Liver (tissue), 3 donors: ENCODE results near the gene CYBRD1.

Experiments used
- ATF3 ChIP-seq: IDR thresholded peaks from 2 replicates; pipeline ENCODE4 v1.6.1; 2016; ENCODE audit warnings: antibody characterized with exemption
- EGR1 ChIP-seq, 2 donors: IDR thresholded peaks; 2 replicates each; pipeline ENCODE4 v1.6.1; 2016 to 2018; ENCODE audit warnings: antibody characterized with exemption in 2 of 2, low read depth in 2 of 2
- FOXA1 ChIP-seq: IDR thresholded peaks from 2 replicates; pipeline ENCODE4 v1.6.1; 2016; ENCODE audit warnings: antibody characterized with exemption
- GABPA ChIP-seq, 2 donors: IDR thresholded peaks in 1 of 2; conservative IDR thresholded peaks in 1 of 2; 2 replicates each; pipeline ENCODE4 v1.6.1; 2016; ENCODE audit warnings: antibody characterized with exemption in 2 of 2, mild to moderate bottlenecking in 1 of 2, moderate library complexity in 1 of 2
- HNF4G ChIP-seq: IDR thresholded peaks from 2 replicates; pipeline ENCODE4 v1.6.1; 2016; ENCODE audit warnings: antibody characterized with exemption
- JUND ChIP-seq, 2 donors: IDR thresholded peaks; 2 replicates each; pipeline ENCODE4 v1.6.1; 2016; ENCODE audit warnings: antibody characterized with exemption in 2 of 2
- RAD21 ChIP-seq, 2 donors: IDR thresholded peaks; 2 replicates each; pipeline ENCODE4 v1.6.1; 2016; ENCODE audit warnings: antibody characterized with exemption in 2 of 2, mild to moderate bottlenecking in 2 of 2
- REST ChIP-seq: IDR thresholded peaks from 2 replicates; pipeline ENCODE4 v1.6.1; 2016; ENCODE audit warnings: antibody characterized with exemption, mild to moderate bottlenecking
- RXRA ChIP-seq, 2 donors: IDR thresholded peaks; 2 replicates each; pipeline ENCODE4 v1.6.1; 2017 to 2018; ENCODE audit warnings: antibody characterized with exemption in 2 of 2, mild to moderate bottlenecking in 1 of 2
- TAF1 ChIP-seq: conservative IDR thresholded peaks from 2 replicates; pipeline ENCODE4 v1.6.1; 2016; ENCODE audit warnings: antibody characterized with exemption, mild to moderate bottlenecking
- YY1 ChIP-seq: IDR thresholded peaks from 2 replicates; pipeline ENCODE4 v1.6.1; 2016; ENCODE audit warnings: antibody characterized with exemption, mild to moderate bottlenecking
- ZBTB33 ChIP-seq: IDR thresholded peaks from 2 replicates; pipeline ENCODE4 v1.6.1; 2016; ENCODE audit warnings: antibody characterized with exemption
- TF ChIP-seq, protein P1 (sequence below): fragments of 150-350 bp; IDR thresholded peaks from 2 replicates; pipeline ENCODE4 v1.5.1; 2017; ENCODE audit warnings: improper control_type of control experiment, low read depth, low read length; ENCODE audit not compliant: missing input control
- TF ChIP-seq, protein P2 (sequence below): IDR thresholded peaks from 2 replicates; pipeline ENCODE4 v1.6.1; 2016; ENCODE audit warnings: antibody characterized with exemption
- donor health status: healthy.
- donor health status: healthy.

DNA sequence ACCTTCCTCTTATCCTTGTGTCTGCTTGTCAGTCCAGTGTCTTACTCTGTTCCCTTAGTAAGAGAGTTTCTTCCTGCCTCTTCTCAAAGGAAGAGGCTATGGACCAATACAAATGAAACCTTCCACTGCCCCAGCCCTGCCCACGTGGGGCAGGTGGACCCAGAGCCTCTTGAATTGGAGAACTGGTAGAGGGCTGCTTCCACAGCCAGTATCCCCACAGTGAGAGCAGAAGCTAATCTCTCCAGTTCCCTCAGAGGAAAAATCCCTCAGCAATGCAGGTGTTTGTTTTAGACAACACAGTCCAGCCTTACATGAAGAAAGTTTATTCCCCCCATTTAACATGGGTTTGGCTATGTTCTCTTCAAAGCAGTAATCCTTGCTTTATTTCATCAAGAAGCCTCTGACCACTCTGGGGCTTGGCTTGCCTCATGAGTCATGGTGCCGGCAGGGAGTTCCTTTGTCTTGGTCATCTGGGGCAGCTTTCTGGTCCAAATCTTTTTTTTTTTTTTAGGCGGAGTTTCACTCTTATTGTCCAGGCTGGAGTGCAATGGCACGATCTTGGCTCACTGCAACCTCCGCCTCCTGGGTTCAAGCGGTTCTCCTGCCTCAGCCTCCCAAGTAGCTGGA is 6.5 kb upstream of the CYBRD1 start:
- TF ChIP-seq, protein P1, sequence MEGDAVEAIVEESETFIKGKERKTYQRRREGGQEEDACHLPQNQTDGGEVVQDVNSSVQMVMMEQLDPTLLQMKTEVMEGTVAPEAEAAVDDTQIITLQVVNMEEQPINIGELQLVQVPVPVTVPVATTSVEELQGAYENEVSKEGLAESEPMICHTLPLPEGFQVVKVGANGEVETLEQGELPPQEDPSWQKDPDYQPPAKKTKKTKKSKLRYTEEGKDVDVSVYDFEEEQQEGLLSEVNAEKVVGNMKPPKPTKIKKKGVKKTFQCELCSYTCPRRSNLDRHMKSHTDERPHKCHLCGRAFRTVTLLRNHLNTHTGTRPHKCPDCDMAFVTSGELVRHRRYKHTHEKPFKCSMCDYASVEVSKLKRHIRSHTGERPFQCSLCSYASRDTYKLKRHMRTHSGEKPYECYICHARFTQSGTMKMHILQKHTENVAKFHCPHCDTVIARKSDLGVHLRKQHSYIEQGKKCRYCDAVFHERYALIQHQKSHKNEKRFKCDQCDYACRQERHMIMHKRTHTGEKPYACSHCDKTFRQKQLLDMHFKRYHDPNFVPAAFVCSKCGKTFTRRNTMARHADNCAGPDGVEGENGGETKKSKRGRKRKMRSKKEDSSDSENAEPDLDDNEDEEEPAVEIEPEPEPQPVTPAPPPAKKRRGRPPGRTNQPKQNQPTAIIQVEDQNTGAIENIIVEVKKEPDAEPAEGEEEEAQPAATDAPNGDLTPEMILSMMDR: no peak
- TF ChIP-seq GABPA (IDR thresholded peaks at IDR 0.05 in 1 of 2, conservative IDR thresholded peaks at IDR 0.05 in 1 of 2) (no peak), REST (no peak), RAD21 (IDR thresholded peaks at IDR 0.05) (no peak), FOXA1 (no peak), JUND (IDR thresholded peaks at IDR 0.05) (no peak), HNF4G (no peak), ATF3 (no peak), YY1 (no peak), TAF1 (no peak), EGR1 (IDR thresholded peaks at IDR 0.05; ENCODE audit: low read depth in 2 of 2) (no peak), RXRA (IDR thresholded peaks at IDR 0.05) (no peak), ZBTB33 (no peak)
- TF ChIP-seq, protein P2, sequence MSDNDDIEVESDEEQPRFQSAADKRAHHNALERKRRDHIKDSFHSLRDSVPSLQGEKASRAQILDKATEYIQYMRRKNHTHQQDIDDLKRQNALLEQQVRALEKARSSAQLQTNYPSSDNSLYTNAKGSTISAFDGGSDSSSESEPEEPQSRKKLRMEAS: no peak
